ENCODE measurements around the gene PANX1. TPM values are rescaled to one million over a fixed set of nuclear protein-coding genes. Genes with fewer than 3 reads are reported as not detected.

The PANX1 gene
- total RNA-seq, 1 experiment from 2014 or later: 26.1 TPM

- Mint-ChIP-seq H3K27me3 (ENCODE audit: insufficient read depth, unreplicated experiment) (no peaks in the 10 kb centered on the region), H3K4me1 (ENCODE audit: insufficient read depth, unreplicated experiment) (peaks cover 20% of the 10 kb centered on the region), H3K27ac (ENCODE audit: low read depth, unreplicated experiment) (no peak overlapping the region), H3K9me3 (ENCODE audit: unreplicated experiment) (no peaks in the 10 kb centered on the region), H3K4me3 (ENCODE audit: unreplicated experiment) (peak overlapping the region; percentile 46), H3K36me3 (ENCODE audit: insufficient read depth, unreplicated experiment) (no peaks in the 10 kb centered on the region)
- TF ChIP-seq, protein P1, sequence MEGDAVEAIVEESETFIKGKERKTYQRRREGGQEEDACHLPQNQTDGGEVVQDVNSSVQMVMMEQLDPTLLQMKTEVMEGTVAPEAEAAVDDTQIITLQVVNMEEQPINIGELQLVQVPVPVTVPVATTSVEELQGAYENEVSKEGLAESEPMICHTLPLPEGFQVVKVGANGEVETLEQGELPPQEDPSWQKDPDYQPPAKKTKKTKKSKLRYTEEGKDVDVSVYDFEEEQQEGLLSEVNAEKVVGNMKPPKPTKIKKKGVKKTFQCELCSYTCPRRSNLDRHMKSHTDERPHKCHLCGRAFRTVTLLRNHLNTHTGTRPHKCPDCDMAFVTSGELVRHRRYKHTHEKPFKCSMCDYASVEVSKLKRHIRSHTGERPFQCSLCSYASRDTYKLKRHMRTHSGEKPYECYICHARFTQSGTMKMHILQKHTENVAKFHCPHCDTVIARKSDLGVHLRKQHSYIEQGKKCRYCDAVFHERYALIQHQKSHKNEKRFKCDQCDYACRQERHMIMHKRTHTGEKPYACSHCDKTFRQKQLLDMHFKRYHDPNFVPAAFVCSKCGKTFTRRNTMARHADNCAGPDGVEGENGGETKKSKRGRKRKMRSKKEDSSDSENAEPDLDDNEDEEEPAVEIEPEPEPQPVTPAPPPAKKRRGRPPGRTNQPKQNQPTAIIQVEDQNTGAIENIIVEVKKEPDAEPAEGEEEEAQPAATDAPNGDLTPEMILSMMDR (IDR thresholded peaks at IDR 0.05; ENCODE audit: unreplicated experiment): no peak
- ChIA-PET CTCF (interaction anchor here (0.7 to 4.0 kb wide), 7 partner anchors 8 to 240 kb away, joined by 3 to 28 read pairs (median 4); no protein-coding TSS in a partner anchor), POLR2A (interaction anchor here (0.6 to 1.5 kb wide), 8 partner anchors 8 to 393 kb away, joined by 3 to 8 read pairs (median 4); partner anchors contain the start of genes C11orf54, MED17 and TAF1D)
- peak; percentile 87 for DNase-seq (ENCODE audit: unreplicated experiment)
- intact Hi-C loops (cut with micrococcal nuclease): loop anchor here (2.0 to 5.0 kb wide), 2 partner anchors 14 to 47 kb away; no protein-coding TSS in a partner anchor
- BruUV-seq (replicated peaks): no TSS peak
These were observed 6.2 kb downstream of the PANX1 start for GRCh38 chr11:94134651-94135512.

DNA sequence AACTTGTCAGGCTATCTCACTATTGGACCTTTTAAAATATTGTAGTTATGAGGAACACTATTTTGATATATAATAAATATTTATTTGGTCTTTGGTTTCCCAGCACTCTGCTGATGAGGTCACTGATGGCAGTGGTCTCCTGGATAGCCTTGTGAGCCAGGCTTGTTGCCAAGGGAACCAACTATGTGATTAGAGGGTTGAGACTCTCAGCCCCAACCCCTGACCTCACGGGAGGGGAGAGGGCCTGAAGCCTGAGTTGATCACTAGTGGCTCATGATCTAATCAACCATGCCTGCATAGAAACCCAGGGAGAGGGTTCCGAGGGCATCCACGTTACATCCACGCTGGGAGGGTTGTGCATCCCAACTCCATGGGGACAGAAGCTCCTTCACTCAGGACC, 10.8 kb downstream of the PANX1 start:
- BruUV-seq (replicated peaks): no TSS peak
- intact Hi-C loops (cut with micrococcal nuclease): no loop called here
- DNase-seq (ENCODE audit: unreplicated experiment): no peak
- TF ChIP-seq, protein P1 (IDR thresholded peaks at IDR 0.05; ENCODE audit: unreplicated experiment): no peak
- Mint-ChIP-seq H3K36me3 (ENCODE audit: insufficient read depth, unreplicated experiment) (no peaks in the 10 kb centered on the region), H3K4me1 (ENCODE audit: insufficient read depth, unreplicated experiment) (peaks cover 32% of the 10 kb centered on the region), H3K4me3 (ENCODE audit: unreplicated experiment) (no peak overlapping the region), H3K27me3 (ENCODE audit: insufficient read depth, unreplicated experiment) (no peaks in the 10 kb centered on the region), H3K9me3 (ENCODE audit: unreplicated experiment) (no peaks in the 10 kb centered on the region), H3K27ac (ENCODE audit: low read depth, unreplicated experiment) (no peak overlapping the region)
- ChIA-PET POLR2A (interaction anchor here (1.2 kb wide), 2 partner anchors 9 kb away, joined by 3 to 5 read pairs; no protein-coding TSS in a partner anchor), CTCF (interaction anchor here (0.6 to 1.3 kb wide), 3 partner anchors 15 to 400 kb away, joined by 3 read pairs; no protein-coding TSS in a partner anchor)

- H3K9me3 Mint-ChIP-seq (ENCODE audit: unreplicated experiment): no peaks in the 10 kb centered on the region
- no peaks in the 10 kb centered on the region for H3K27me3 Mint-ChIP-seq (ENCODE audit: insufficient read depth, unreplicated experiment)
- TF ChIP-seq, protein P1 (IDR thresholded peaks at IDR 0.05; ENCODE audit: unreplicated experiment): no peak
- BruUV-seq (replicated peaks): no TSS peak
- DNase-seq (ENCODE audit: unreplicated experiment): no peak
- ChIA-PET POLR2A (interaction anchor here (1.2 kb wide), 1 partner anchor 9 kb away, joined by 3 read pairs; no protein-coding TSS in a partner anchor), CTCF (interaction anchor here (0.6 to 1.3 kb wide), 3 partner anchors 14 to 401 kb away, joined by 3 read pairs; no protein-coding TSS in a partner anchor)
- H3K4me3 Mint-ChIP-seq (ENCODE audit: unreplicated experiment): no peak overlapping the region
- H3K36me3 Mint-ChIP-seq (ENCODE audit: insufficient read depth, unreplicated experiment): no peaks in the 10 kb centered on the region
- no peak overlapping the region for H3K27ac Mint-ChIP-seq (ENCODE audit: low read depth, unreplicated experiment)
- intact Hi-C loops (cut with micrococcal nuclease): no loop called here
- peaks cover 37% of the 10 kb centered on the region for H3K4me1 Mint-ChIP-seq (ENCODE audit: insufficient read depth, unreplicated experiment)
These were observed 11.6 kb downstream of the PANX1 start for GRCh38 chr11:94140154-94140655.
